H9 (cell line): ENCODE results near the gene MIER2. TPM values are rescaled to one million over a fixed set of nuclear protein-coding genes. Genes with fewer than 3 reads are reported as not detected.

Source experiments
- DNase-seq: peaks from one replicate; pipeline ENCODE4 v3.0.0-alpha.2; 2017
- H2AFZ ChIP-seq: one replicate; pipeline ENCODE4 v1.6.1; 2013; ENCODE audit warnings: mild to moderate bottlenecking, low read length, control low read depth, moderate library complexity
- H2AK5ac ChIP-seq: 2 replicates; pipeline ENCODE4 v1.6.1; 2013; ENCODE audit warnings: low read length, control low read depth, mixed read lengths; ENCODE audit not compliant: insufficient read length
- H2BK120ac ChIP-seq: one replicate; pipeline ENCODE4 v1.6.1; 2013; ENCODE audit warnings: low read depth, mild to moderate bottlenecking, low read length, control low read depth, inconsistent platforms; ENCODE audit not compliant: poor library complexity, severe bottlenecking
- H2BK12ac ChIP-seq: 2 replicates; pipeline ENCODE4 v1.6.1; 2013; ENCODE audit warnings: low read length, control low read depth, mixed read lengths, low read depth; ENCODE audit not compliant: insufficient read length
- H2BK15ac ChIP-seq: 2 replicates; pipeline ENCODE4 v1.6.1; 2013; ENCODE audit warnings: low read depth, low read length, control low read depth
- H2BK20ac ChIP-seq: one replicate; pipeline ENCODE4 v1.6.1; 2013; ENCODE audit warnings: low read depth, mild to moderate bottlenecking, low read length, control low read depth, inconsistent platforms; ENCODE audit not compliant: poor library complexity, severe bottlenecking
- H2BK5ac ChIP-seq: 2 replicates; pipeline ENCODE4 v1.6.1; 2013; ENCODE audit warnings: low read length, control low read depth, mixed read lengths; ENCODE audit not compliant: insufficient read length
- H3K14ac ChIP-seq: 2 replicates; pipeline ENCODE4 v1.6.1; 2013; ENCODE audit warnings: low read length, control low read depth; ENCODE audit not compliant: insufficient read depth
- H3K18ac ChIP-seq: 2 replicates; pipeline ENCODE4 v1.6.1; 2013; ENCODE audit warnings: low read depth, mild to moderate bottlenecking, mixed read lengths, low read length, control low read depth; ENCODE audit not compliant: insufficient read length
- H3K23ac ChIP-seq: 2 replicates; pipeline ENCODE4 v1.6.1; 2013; ENCODE audit warnings: low read length, control low read depth, mixed read lengths, low read depth; ENCODE audit not compliant: insufficient read length
- H3K23me2 ChIP-seq: 2 replicates; pipeline ENCODE4 v1.6.1; 2013; ENCODE audit warnings: low read depth, mild to moderate bottlenecking, mixed read lengths, low read length, control low read depth; ENCODE audit not compliant: insufficient read length, poor library complexity, severe bottlenecking
- H3K27ac ChIP-seq: 2 replicates; pipeline ENCODE4 v1.5.1; 2013; ENCODE audit warnings: low read length, control low read depth, mixed read lengths, low read depth; ENCODE audit not compliant: insufficient read length
- H3K27me3 ChIP-seq: 2 replicates; pipeline ENCODE4 v1.6.1; 2013; ENCODE audit warnings: low read length, control low read depth, inconsistent platforms; ENCODE audit not compliant: insufficient read depth
- H3K4ac ChIP-seq: 2 replicates; pipeline ENCODE4 v1.6.1; 2013; ENCODE audit warnings: low read depth, mild to moderate bottlenecking, control low read depth, inconsistent platforms, low read length, moderate library complexity
- H3K4me1 ChIP-seq: 2 replicates; pipeline ENCODE4 v1.6.1; 2013; ENCODE audit warnings: low read length, control low read depth, inconsistent platforms; ENCODE audit not compliant: insufficient read depth
- H3K4me2 ChIP-seq: 2 replicates; pipeline ENCODE4 v1.6.1; 2013; ENCODE audit warnings: low read length, control low read depth, mixed read lengths; ENCODE audit not compliant: insufficient read length, insufficient read depth
- H3K56ac ChIP-seq: 2 replicates; pipeline ENCODE4 v1.6.1; 2013; ENCODE audit warnings: low read depth, mild to moderate bottlenecking, mixed read lengths, low read length, control low read depth; ENCODE audit not compliant: insufficient read length
- H3K79me1 ChIP-seq: 2 replicates; pipeline ENCODE4 v1.6.1; 2013; ENCODE audit warnings: low read depth, mild to moderate bottlenecking, moderate library complexity, low read length, control low read depth, inconsistent platforms; ENCODE audit not compliant: insufficient read depth, poor library complexity, severe bottlenecking
- H3K79me2 ChIP-seq: 2 replicates; pipeline ENCODE4 v1.6.1; 2013; ENCODE audit warnings: low read length, control low read depth, inconsistent platforms; ENCODE audit not compliant: insufficient read depth
- H3K9ac ChIP-seq: 2 replicates; pipeline ENCODE4 v1.6.1; 2013; ENCODE audit warnings: low read length, control low read depth, mixed read lengths; ENCODE audit not compliant: insufficient read length; ENCODE audit errors: extremely low read depth
- H3K9me3 ChIP-seq: one replicate; pipeline ENCODE4 v1.6.1; 2013; ENCODE audit warnings: low read depth, low read length, inconsistent platforms; ENCODE audit not compliant: control insufficient read depth
- H3T11ph ChIP-seq: one replicate; pipeline ENCODE4 v1.6.1; 2013; ENCODE audit warnings: mild to moderate bottlenecking, low read length, control low read depth, inconsistent platforms
- H4K20me1 ChIP-seq: one replicate; pipeline ENCODE4 v1.6.1; 2013; ENCODE audit not compliant: control insufficient read depth, insufficient read length, insufficient read depth
- H4K5ac ChIP-seq: 2 replicates; pipeline ENCODE4 v1.6.1; 2013; ENCODE audit warnings: low read depth, mild to moderate bottlenecking, mixed read lengths, low read length, control low read depth; ENCODE audit not compliant: insufficient read length
- H4K8ac ChIP-seq: replicated peaks from 2 replicates; pipeline ENCODE4 v1.6.1; 2013; ENCODE audit warnings: low read length, control low read depth, mixed read lengths, low read depth; ENCODE audit not compliant: insufficient read length
- H4K91ac ChIP-seq: 2 replicates; pipeline ENCODE4 v1.6.1; 2013; ENCODE audit warnings: low read depth, mild to moderate bottlenecking, moderate library complexity, mixed read lengths, low read length, control low read depth; ENCODE audit not compliant: insufficient read length
- H3K27ac Mint-ChIP-seq, 3 experiments: 2 replicates in 2 of 3; 3 replicates in 1 of 3; pipeline ENCODE4 v1.8.0; 2020 to 2021; ENCODE audit warnings: mixed read lengths in 3 of 3, mild to moderate bottlenecking in 1 of 3, moderate library complexity in 1 of 3
- H3K27me3 Mint-ChIP-seq: 2 replicates; pipeline ENCODE4 v1.8.0; 2021; ENCODE audit warnings: low read depth, mild to moderate bottlenecking, moderate library complexity, mixed read lengths
- H3K36me3 Mint-ChIP-seq, 3 experiments: 2 replicates in 2 of 3; 3 replicates in 1 of 3; pipeline ENCODE4 v1.8.0; 2020 to 2021; ENCODE audit warnings: low read depth in 3 of 3, mixed read lengths in 3 of 3; ENCODE audit not compliant: insufficient read depth in 1 of 3
- H3K4me1 Mint-ChIP-seq, 2 experiments: 2 replicates each; pipeline ENCODE4 v1.8.0; 2020; ENCODE audit warnings: mixed read lengths in 2 of 2
- H3K4me3 Mint-ChIP-seq, 2 experiments: 2 replicates in 1 of 2; 3 replicates in 1 of 2; pipeline ENCODE4 v1.8.0; 2020 to 2021; ENCODE audit warnings: mild to moderate bottlenecking in 2 of 2, mixed read lengths in 2 of 2, moderate library complexity in 1 of 2
- H3K9me3 Mint-ChIP-seq, 2 experiments: 2 replicates in 1 of 2; 3 replicates in 1 of 2; pipeline ENCODE4 v1.8.0; 2020; ENCODE audit warnings: mild to moderate bottlenecking in 2 of 2, mixed read lengths in 2 of 2, moderate library complexity in 1 of 2
- CTCF ChIP-seq: fragments of 200-600 bp; sonication (generic); conservative IDR thresholded peaks from 3 replicates; pipeline ENCODE4 v1.8.0; 2021; ENCODE audit warnings: antibody characterized with exemption, mild to moderate bottlenecking
- WGBS: extraction: QIAGEN DNeasy Blood & Tissue Kit; methylation state at CpG from one replicate; pipeline ENCODE4 v1.1.7; 2013; ENCODE audit warnings: missing lambda C conversion rate, low lambda C conversion rate, mixed read lengths; ENCODE audit not compliant: insufficient read length; ENCODE audit errors: extremely low coverage; 5-methylcytosine and 5-hydroxymethylcytosine counted together
- total RNA-seq: library from RNA; stranded (reverse); gene quantifications from 2 replicates; pipeline ENCODE4 v1.2.1, GENCODE V29; 2021

MIER2 gene
- total RNA-seq, 1 experiment from 2014 or later: 60.5 TPM

- Mint-ChIP-seq H3K27me3 (no peaks in the 10 kb centered on the region), H3K4me1 (peaks cover 2 to 3% of the 10 kb centered on the region in 2 experiments; a peak in 3 of 4 replicates), H3K27ac (no peak overlapping the region), H3K4me3 (no peak overlapping the region), H3K36me3 (peaks cover 39 to 56% (median 46%) of the 10 kb centered on the region in 3 experiments), H3K9me3 (no peaks in the 10 kb centered on the region; a peak in 1 of 5 replicates)
- no peak overlapping the region for H3K4me2 ChIP-seq
- H3K9ac ChIP-seq: no peak overlapping the region
- H3K14ac ChIP-seq: no peak overlapping the region
- no peaks in the 10 kb centered on the region for H3K27me3 ChIP-seq
- no peak overlapping the region for H3T11ph ChIP-seq
- H3K56ac ChIP-seq: no peak overlapping the region
- H3K79me1 ChIP-seq: peaks cover 3% of the 10 kb centered on the region
- DNase-seq: no peak
- H2AFZ ChIP-seq: no peak overlapping the region
- H2BK120ac ChIP-seq: no peak overlapping the region
- H2BK15ac ChIP-seq: no peak overlapping the region
- no peaks in the 10 kb centered on the region for H3K9me3 ChIP-seq
- no peak overlapping the region for H2BK20ac ChIP-seq
- no peak overlapping the region for H2AK5ac ChIP-seq
- no peak overlapping the region for H3K4ac ChIP-seq
- H2BK5ac ChIP-seq: no peak overlapping the region
- no peaks in the 10 kb centered on the region for H4K20me1 ChIP-seq
- H4K5ac ChIP-seq: no peak overlapping the region
- no CpG with 5 or more reads among the region's 19 CpGs for WGBS
- no peak overlapping the region for H3K23ac ChIP-seq
- TF ChIP-seq CTCF: no peak
- H3K18ac ChIP-seq: no peak overlapping the region
- no peak overlapping the region for H2BK12ac ChIP-seq
- H3K79me2 ChIP-seq: peaks cover 28% of the 10 kb centered on the region
- H3K23me2 ChIP-seq: no peaks in the 10 kb centered on the region
- H4K8ac ChIP-seq: no peak overlapping the region
- H4K91ac ChIP-seq: no peak overlapping the region
- H3K4me1 ChIP-seq: no peaks in the 10 kb centered on the region
- no peak overlapping the region for H3K27ac ChIP-seq
Measured at GRCh38 chr19:334296-335071, 10.1 kb downstream of the MIER2 start.
